T-helper 1 cell treated with Interleukin-12 subunit alpha and Interleukin-12 subunit beta and Interleukin-4 antibody, amounts not matched to agents 30 μg/mL and 1 μg/mL, for 36 hours (primary cell): Measurements from ENCODE around the gene RIPOR3.
"Not testable (repeated sequence)": the region's sequence is repeated elsewhere in the genome, so short reads cannot be mapped to it uniquely, and the experiment has no call there.

Experiments
- H3K27ac Mint-ChIP-seq: one replicate; pipeline ENCODE4 v1.8.0; 2021; ENCODE audit warnings: mild to moderate bottlenecking, mixed read lengths
- H3K27me3 Mint-ChIP-seq: one replicate; pipeline ENCODE4 v1.8.0; 2021; ENCODE audit warnings: low read depth, mixed read lengths
- H3K36me3 Mint-ChIP-seq: one replicate; pipeline ENCODE4 v1.8.0; 2021; ENCODE audit warnings: low read depth, mixed read lengths
- H3K4me1 Mint-ChIP-seq: one replicate; pipeline ENCODE4 v1.8.0; 2021; ENCODE audit warnings: low read depth, mixed read lengths
- H3K4me3 Mint-ChIP-seq: one replicate; pipeline ENCODE4 v1.8.0; 2021; ENCODE audit warnings: mild to moderate bottlenecking, moderate library complexity, mixed read lengths
- H3K9me3 Mint-ChIP-seq: one replicate; pipeline ENCODE4 v1.8.0; 2021; ENCODE audit warnings: mixed read lengths

Gene RIPOR3

GRCh38 chr20:50716518-50716917 lies 25.2 kb upstream of the RIPOR3 start:
- Mint-ChIP-seq H3K36me3 (no peaks in the 10 kb centered on the region), H3K4me3 (no peak overlapping the region), H3K4me1 (no peaks in the 10 kb centered on the region), H3K27ac (no peak overlapping the region), H3K27me3 (peaks cover 21% of the 10 kb centered on the region), H3K9me3 (no peaks in the 10 kb centered on the region)

- Mint-ChIP-seq H3K27me3 (peaks cover 27% of the 10 kb centered on the region), H3K4me3 (no peak overlapping the region), H3K36me3 (no peaks in the 10 kb centered on the region), H3K27ac (no peak overlapping the region), H3K4me1 (no peaks in the 10 kb centered on the region), H3K9me3 (no peaks in the 10 kb centered on the region)
These were observed 24.4 kb upstream of the RIPOR3 start for GRCh38 chr20:50715694-50716093.

- peaks cover 27% of the 10 kb centered on the region for H3K27me3 Mint-ChIP-seq
- H3K4me3 Mint-ChIP-seq, H3K4me1 Mint-ChIP-seq, H3K9me3 Mint-ChIP-seq, H3K27ac Mint-ChIP-seq, H3K36me3 Mint-ChIP-seq: not testable (repeated sequence)
These were observed 23.1 kb upstream of the RIPOR3 start for GRCh38 chr20:50714426-50714825.

- Mint-ChIP-seq H3K4me1 (no peaks in the 10 kb centered on the region), H3K27ac (no peak overlapping the region), H3K36me3 (no peaks in the 10 kb centered on the region), H3K9me3 (no peaks in the 10 kb centered on the region), H3K27me3 (peaks cover 27% of the 10 kb centered on the region), H3K4me3 (no peak overlapping the region)
These were observed 22.3 kb upstream of the RIPOR3 start for GRCh38 chr20:50713657-50714101.

GRCh38 chr20:50712771-50713656 lies 21.7 kb upstream of the RIPOR3 start:
- H3K36me3 Mint-ChIP-seq = no peaks in the 10 kb centered on the region
- no peaks in the 10 kb centered on the region for H3K9me3 Mint-ChIP-seq
- no peaks in the 10 kb centered on the region for H3K4me1 Mint-ChIP-seq
- no peak overlapping the region for H3K27ac Mint-ChIP-seq
- peaks cover 22% of the 10 kb centered on the region for H3K27me3 Mint-ChIP-seq
- no peak overlapping the region for H3K4me3 Mint-ChIP-seq

GRCh38 chr20:50711113-50711825 lies 19.9 kb upstream of the RIPOR3 start:
- H3K4me1 Mint-ChIP-seq = no peaks in the 10 kb centered on the region
- H3K36me3 Mint-ChIP-seq = no peaks in the 10 kb centered on the region
- no peaks in the 10 kb centered on the region for H3K9me3 Mint-ChIP-seq
- no peak overlapping the region for H3K27ac Mint-ChIP-seq
- H3K27me3 Mint-ChIP-seq = peaks cover 15% of the 10 kb centered on the region
- H3K4me3 Mint-ChIP-seq = no peak overlapping the region

- Mint-ChIP-seq H3K4me3 (no peak overlapping the region), H3K27me3 (peaks cover 15% of the 10 kb centered on the region), H3K9me3 (no peaks in the 10 kb centered on the region), H3K4me1 (no peaks in the 10 kb centered on the region), H3K36me3 (no peaks in the 10 kb centered on the region), H3K27ac (no peak overlapping the region)
These were observed 19.2 kb upstream of the RIPOR3 start for GRCh38 chr20:50710492-50711063.

- H3K36me3 Mint-ChIP-seq = no peaks in the 10 kb centered on the region
- H3K27me3 Mint-ChIP-seq = peaks cover 19% of the 10 kb centered on the region
- no peaks in the 10 kb centered on the region for H3K4me1 Mint-ChIP-seq
- no peaks in the 10 kb centered on the region for H3K9me3 Mint-ChIP-seq
- no peak overlapping the region for H3K4me3 Mint-ChIP-seq
- no peak overlapping the region for H3K27ac Mint-ChIP-seq
These were observed 18.3 kb upstream of the RIPOR3 start for GRCh38 chr20:50709636-50709973.

- Mint-ChIP-seq H3K4me1 (no peaks in the 10 kb centered on the region), H3K4me3 (no peak overlapping the region), H3K36me3 (no peaks in the 10 kb centered on the region), H3K27ac (no peak overlapping the region), H3K27me3 (peaks cover 19% of the 10 kb centered on the region), H3K9me3 (no peaks in the 10 kb centered on the region)
These were observed 17.7 kb upstream of the RIPOR3 start for GRCh38 chr20:50708845-50709635.

- no peaks in the 10 kb centered on the region for H3K4me1 Mint-ChIP-seq
- no peaks in the 10 kb centered on the region for H3K9me3 Mint-ChIP-seq
- no peaks in the 10 kb centered on the region for H3K36me3 Mint-ChIP-seq
- H3K27me3 Mint-ChIP-seq = peaks cover 15% of the 10 kb centered on the region
- H3K27ac Mint-ChIP-seq = no peak overlapping the region
- no peak overlapping the region for H3K4me3 Mint-ChIP-seq
These were observed 13.6 kb upstream of the RIPOR3 start for GRCh38 chr20:50704971-50705370.

GRCh38 chr20:50704514-50704913 lies 13.2 kb upstream of the RIPOR3 start:
- H3K36me3 Mint-ChIP-seq = no peaks in the 10 kb centered on the region
- no peaks in the 10 kb centered on the region for H3K4me1 Mint-ChIP-seq
- H3K27ac Mint-ChIP-seq = no peak overlapping the region
- H3K27me3 Mint-ChIP-seq = peaks cover 15% of the 10 kb centered on the region
- H3K9me3 Mint-ChIP-seq = no peaks in the 10 kb centered on the region
- H3K4me3 Mint-ChIP-seq = no peak overlapping the region

- not testable (repeated sequence) for H3K4me3 Mint-ChIP-seq, H3K36me3 Mint-ChIP-seq, H3K27ac Mint-ChIP-seq, H3K4me1 Mint-ChIP-seq, H3K9me3 Mint-ChIP-seq
- peaks cover 15% of the 10 kb centered on the region for H3K27me3 Mint-ChIP-seq
These were observed 12.5 kb upstream of the RIPOR3 start for GRCh38 chr20:50703651-50704438.

GRCh38 chr20:50701041-50701963 lies 10.0 kb upstream of the RIPOR3 start:
- Mint-ChIP-seq H3K4me3 (no peak overlapping the region), H3K36me3 (no peaks in the 10 kb centered on the region), H3K27me3 (peaks cover 15% of the 10 kb centered on the region), H3K27ac (no peak overlapping the region), H3K9me3 (no peaks in the 10 kb centered on the region), H3K4me1 (no peaks in the 10 kb centered on the region)
